HG02588 (cell line): ENCODE results near the gene CDSN.

Experiments used
- ATAC-seq: cut with Tn5 transposase; IDR thresholded peaks from one replicate; pipeline ENCODE4 v1.9.1; 2021; ENCODE audit warnings: mild to moderate bottlenecking, moderate library complexity; ENCODE audit not compliant: unreplicated experiment

CDSN gene

DNA sequence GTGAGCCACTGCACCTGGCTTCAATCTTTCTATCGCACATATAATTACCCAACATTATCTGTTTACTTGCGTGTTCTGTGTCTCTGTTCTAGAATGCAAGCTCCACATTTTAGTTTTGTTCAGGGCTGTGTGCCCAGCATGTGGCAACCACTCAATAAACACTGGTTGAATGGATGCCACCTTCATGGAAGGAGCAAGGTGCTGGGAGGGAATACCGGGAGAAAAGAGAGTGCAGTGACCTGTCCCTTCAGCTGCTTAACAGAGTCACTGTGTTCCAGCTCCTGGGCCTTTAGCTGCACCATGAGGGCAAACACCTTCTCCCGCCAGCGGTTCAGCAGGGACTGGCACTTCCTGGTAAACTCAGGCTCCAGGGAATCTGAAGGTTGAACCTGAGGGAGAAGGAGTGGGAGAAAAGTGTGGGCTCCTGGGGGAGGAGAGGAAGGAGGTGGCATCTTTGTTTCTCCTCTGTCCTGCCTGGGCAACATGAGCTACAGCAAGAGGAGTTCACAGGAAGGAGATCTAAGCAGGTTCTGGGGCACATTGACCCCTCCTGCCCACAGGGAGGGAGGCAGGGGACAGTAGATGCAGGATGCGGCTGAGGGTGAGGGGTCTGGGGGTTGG is 29.7 kb upstream of the CDSN start:
- ATAC-seq = no peak

GRCh38 chr6:31145386-31145785 is 25.1 kb upstream of the CDSN start:
- no peak for ATAC-seq

DNA sequence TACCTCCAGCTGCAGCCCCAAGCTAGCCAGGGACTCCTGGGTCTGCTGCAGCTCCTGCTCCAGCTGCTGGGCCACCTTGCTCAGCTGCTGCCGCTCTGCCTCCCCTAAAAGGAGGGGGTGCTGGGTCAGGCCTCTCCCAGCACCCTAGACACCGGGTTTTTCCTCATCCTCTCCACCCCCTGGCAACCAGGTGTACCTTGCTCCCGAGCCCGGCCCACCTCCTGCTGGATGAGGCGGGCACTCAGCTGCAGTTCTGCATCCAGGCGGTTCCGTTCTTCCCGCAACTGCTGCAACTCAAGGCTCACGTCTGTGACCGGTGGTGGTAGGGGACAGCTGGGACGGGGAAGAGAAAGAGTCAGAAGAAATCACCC is 24.7 kb upstream of the CDSN start:
- ATAC-seq = no peak

DNA sequence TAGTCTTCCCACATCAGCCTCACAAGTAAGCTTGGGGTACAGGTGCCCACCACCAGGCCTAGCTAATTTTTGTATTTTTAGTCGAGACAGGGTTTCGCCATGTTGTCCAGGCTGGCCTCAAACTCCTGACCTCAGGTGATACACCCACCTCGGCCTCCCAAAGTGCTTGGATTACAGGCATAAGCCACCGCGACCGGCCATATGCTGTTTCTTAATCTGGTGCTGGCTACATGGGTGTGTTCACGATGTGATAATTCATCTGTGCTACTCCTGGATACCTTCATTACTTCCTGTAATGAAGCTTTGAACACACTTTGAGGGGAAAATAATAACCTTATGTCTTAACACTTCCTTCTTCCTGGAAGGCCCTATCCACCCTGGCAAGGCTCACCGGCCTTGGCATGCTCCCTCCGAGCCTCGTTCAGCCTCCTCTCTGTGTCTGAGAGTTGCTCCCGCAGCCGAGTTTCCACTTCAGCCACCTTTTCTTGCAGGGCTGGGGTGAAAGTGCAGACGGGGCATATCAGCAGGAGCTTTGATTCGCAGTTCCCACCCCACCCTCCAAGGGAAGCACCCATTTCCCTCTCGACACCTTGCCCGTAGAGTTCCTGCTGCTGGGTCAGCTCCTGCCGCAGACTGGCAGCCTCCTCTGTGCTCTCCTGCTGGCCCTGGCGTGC is 24.2 kb upstream of the CDSN start:
- no peak for ATAC-seq

- ATAC-seq = no peak
These were observed 22.9 kb upstream of the CDSN start for GRCh38 chr6:31143148-31143547.

DNA sequence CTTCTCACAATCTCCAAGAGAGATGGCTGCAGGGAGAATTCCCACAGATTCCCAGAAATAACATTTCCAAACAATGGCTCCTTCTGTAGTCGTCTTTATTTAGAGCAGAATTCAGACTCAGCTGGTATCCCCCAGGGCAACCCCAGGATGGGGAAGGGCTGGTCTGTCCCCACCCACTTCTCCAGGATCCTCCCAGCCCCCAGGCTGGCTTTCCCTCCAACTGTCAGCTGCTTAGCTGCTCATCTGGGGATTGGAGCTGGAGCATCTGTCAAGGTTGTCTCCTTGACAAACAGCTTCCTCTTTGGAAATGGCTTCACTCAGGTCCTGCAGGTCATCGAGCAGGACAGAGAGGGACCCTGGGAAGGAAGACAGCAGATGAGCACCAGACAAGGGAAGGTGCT is 22.1 kb upstream of the CDSN start:
- no peak for ATAC-seq

DNA sequence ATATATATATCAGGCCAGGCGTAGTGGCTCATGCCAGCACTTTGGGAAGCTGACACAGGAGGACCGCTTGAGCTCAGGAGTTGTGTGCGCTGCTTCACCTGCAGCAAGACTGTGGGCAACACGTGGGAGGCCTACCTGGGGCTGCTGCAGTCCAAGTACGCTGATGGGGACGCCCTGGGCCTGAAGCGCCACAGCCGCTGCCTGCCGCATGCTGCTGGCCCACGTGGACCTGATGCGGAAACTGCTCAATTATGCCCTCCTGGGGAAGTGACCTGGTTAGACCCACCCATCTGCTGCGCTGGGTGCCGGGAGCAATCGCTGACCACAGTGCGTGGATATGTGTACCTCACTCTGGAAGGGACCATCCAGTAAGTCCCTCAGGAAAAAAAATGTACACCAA is 20.4 kb upstream of the CDSN start:
- ATAC-seq = no peak

DNA sequence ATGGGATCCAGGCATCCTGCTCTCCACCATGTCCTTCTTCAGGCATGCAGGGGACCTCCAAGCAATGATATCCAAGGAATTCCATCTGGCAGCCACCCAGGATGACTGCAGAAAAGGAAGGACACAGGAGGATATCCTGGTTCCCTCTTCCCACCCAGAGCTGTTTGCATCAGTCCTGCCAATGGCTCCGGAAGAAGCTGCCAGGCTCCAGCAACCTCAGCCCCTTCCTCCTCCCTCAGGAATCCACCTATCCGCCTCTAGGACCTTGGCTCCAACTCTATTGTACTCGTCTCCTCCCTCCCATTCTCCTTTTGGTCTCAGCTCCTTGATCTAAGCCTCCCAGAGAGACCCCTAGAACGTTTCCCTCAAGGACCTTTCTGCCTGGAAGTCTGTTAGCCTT is 19.4 kb upstream of the CDSN start:
- no peak for ATAC-seq

DNA sequence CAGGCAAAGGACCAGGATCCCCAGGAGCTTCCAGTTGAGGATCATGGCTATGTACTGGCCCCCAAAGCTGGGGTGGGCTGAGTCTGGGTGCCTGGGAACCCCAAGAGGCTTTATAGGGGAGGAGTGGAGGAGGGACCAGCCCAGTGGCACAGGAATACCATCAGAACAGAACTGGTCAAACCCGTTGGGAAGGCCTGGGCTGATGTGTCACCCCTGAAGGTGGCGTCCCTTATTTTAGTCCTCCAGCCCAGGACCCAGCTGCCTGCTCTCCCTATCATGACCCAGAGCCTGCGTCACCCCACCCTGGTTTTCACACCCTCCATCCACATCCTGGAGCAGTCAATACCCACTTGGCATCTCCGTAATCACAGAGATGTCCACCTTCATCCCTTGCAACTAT is 18.7 kb upstream of the CDSN start, which contains the start of gene PSORS1C2:
Gene PSORS1C2 (minus strand): TSS at position 85 of the 400 bp plus-strand sequence. CDS start 40 bp downstream, at position 45.
- ATAC-seq = no peak

GRCh38 chr6:31135710-31136109 is 15.5 kb upstream of the CDSN start:
- no peak for ATAC-seq

- ATAC-seq = no peak
These were observed 12.6 kb upstream of the CDSN start for GRCh38 chr6:31132806-31133205.

DNA sequence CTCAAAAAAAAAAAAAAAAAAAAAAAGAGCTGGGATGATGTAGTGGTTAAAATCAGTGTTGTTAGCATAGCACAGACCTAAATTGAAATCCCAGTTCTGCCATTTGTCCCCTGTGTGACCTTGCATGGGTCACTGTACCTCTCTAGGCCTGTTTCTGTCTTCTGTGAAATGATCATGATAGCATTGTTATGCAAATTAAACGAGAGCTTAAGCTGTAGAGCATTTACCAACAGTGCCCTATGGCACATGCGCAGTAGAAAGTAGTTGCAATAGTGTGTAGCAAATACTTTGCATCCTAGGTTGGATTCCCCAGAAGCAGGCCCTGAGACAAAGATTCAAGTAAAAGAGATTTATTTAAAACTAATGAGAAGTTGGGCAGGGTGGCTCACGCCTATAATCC is 11.3 kb upstream of the CDSN start:
- ATAC-seq = no peak

GRCh38 chr6:31130751-31131150 is 10.5 kb upstream of the CDSN start:
- ATAC-seq = no peak

DNA sequence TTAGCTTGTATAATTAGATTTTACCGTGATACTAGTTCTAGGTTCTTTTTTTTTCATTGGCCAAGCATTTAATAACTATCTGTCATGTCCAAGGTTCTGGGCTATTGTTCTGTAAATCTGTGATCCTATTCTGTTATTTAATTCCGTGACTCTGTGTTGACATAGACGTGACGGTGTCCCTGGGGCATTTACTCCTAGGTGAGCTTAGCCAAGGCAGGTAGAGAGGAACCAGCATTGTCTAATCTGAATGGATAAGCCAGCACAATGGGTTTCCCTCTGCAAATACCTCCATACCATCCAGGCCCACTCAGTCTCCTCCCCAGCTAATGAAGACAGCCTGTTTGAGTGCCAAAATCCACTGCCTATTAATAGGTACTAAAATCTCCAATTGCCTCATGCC is 8.9 kb upstream of the CDSN start:
- ATAC-seq = no peak

GRCh38 chr6:31128093-31128676 is 7.9 kb upstream of the CDSN start:
- no peak for ATAC-seq

- ATAC-seq = no peak
These were observed 6.3 kb upstream of the CDSN start for GRCh38 chr6:31126396-31127175.

DNA sequence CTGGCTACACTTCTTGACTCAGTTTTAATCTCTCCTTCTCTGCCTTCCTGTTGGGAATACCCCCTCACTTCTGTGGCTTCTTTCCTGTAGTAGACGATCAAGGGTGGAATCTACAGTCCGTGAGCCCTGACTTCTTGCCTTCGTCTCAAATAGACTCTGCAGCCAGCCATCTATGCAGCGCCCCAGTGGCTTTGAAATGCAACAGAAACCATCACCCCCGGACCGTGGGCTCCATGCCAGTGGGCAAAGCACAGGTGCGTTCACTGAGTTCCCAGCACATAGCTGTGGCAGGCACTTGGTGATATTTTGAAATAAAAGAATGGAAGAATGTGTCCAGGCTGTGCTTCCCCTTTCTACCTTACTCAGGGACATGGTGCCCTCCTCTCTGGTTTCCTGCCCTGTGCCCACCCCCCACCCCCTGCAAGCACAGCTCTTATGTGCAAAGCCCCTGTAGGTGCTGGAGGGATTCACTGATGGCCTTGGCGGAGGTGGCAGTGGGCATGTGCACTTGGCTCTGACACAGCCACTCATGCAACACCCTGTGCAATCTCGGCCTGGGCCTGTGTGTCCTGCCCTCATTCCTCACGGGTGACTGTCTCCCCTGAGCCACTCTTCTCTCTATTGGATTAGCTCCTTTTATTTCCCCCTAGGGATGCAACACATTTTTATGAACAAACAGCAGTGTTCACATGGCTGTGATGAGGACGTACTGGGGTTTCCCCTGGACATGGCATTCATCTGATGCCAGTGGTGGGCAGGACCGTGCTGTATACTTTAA is 5.5 kb upstream of the CDSN start:
- no peak for ATAC-seq

DNA sequence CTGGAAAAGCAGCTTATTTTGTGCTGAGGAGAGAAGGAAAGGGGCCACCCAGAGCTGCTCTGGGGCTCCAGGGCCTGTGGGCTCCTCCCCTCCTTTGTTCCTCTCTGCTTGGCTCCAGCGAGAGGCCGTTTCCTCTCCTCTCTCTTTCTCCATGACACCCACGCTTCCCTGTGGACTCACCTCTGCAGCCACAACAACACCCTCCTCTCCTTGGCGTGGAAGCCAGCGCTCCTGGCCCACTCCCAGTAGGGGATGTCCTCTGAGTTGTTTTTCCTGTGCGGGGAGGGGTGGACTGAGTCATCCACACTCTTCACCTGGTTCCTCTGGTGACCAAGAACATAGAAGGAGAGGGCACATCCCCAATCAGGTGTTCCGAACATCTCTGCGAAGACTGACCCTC is 4.9 kb upstream of the CDSN start:
- no peak for ATAC-seq

DNA sequence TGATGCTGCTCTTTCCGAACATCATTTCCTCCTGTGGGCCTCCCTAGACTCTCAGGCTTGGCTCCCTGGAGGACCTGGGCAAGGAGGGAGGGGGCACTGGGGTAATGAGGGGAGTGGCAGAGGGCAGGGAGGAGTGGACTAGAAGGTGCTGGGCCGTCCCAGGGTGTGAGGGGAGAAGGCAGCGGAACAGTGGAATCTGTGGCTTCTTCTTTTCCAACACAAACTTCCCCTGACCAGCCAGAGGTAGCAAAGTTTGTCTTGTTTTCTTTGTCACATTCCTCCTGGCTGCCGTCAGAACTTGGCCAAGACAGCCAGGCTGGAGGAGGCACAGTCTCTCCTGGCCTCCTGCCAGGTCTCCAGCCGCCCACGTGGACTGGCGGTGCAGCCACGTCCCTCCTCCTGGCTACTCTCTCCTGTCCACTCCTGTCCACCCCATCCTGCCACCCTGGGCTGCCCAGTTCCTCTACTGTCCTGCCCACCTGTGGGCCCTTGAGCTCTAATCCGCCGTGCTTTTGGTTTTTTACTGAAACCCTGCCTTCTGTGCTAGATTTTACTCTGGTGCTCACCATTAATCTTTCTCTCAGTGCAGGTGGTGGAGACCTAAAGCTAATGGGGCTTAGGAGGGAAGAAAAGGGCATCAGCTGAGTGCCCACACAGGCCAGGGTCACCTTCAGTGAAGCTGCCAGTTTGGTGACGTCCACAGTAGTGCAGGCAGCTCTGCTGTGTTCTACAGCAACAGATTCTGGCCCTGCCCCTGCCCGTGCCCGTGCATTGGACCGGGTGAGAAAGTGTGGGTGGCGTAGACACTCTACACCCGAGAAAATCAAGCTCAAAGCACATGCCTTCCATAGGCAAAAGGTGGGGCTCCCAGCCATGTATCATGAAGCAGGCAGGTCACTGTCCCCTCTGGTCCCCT is 2.8 kb upstream of the CDSN start:
- ATAC-seq = no peak
